ENCODE results near the gene STUB1.
A peak's percentile ranks its signal among the peaks of the same experiment; 100 is the strongest.

GRCh38 chr16:727291-727977 is 47.2 kb downstream of the STUB1 start:
- TF ChIP-seq CTCF (IDR thresholded peaks at IDR 0.05 in 8 of 11, conservative IDR thresholded peaks at IDR 0.05 in 3 of 11) (no peak), POLR2A (IDR thresholded peaks at IDR 0.05) (no peak), POLR2AphosphoS5 (IDR thresholded peaks at IDR 0.05) (peak; percentile 21 to 70 (median 43))

All from spleen (tissue), 7 donors.